C4-2B (cell line): ENCODE measurements around the gene STK4.

Experiments used
- H3K27ac ChIP-seq: fragments of 450-650 bp; 2 replicates; pipeline ENCODE4 v1.5.1; 2017
- CTCF ChIP-seq: fragments of 450-650 bp; conservative IDR thresholded peaks from 2 replicates; pipeline ENCODE4 v1.5.1; 2017; ENCODE audit warnings: mild to moderate bottlenecking
- ZFX ChIP-seq: fragments of 450-650 bp; IDR thresholded peaks from 2 replicates; pipeline ENCODE4 v1.6.1; 2017

The STK4 gene

GRCh38 chr20:45124365-45124764 lies 158.1 kb downstream of the STK4 start, which contains the start of gene WFDC12:
WFDC12 (minus strand) TSS chr20:45124465; CDS start chr20:45124447, 18 bp downstream.
- H3K27ac ChIP-seq = no peak within 1 kb of the TSS
- TF ChIP-seq CTCF = no peak
- TF ChIP-seq ZFX = no peak

- H3K27ac ChIP-seq = no peak overlapping the region
These were observed 161.8 kb downstream of the STK4 start for GRCh38 chr20:45128099-45128498.

More at GRCh38 chr20:45128099-45128498, 161.8 kb downstream of the STK4 start:
- TF ChIP-seq CTCF (no peak), ZFX (no peak)
